ENCODE data around the gene OR51G1.
"Not testable (repeated sequence)": the region's sequence is repeated elsewhere in the genome, so short reads cannot be mapped to it uniquely, and the experiment has no call there.

Gene OR51G1

GRCh38 chr11:4924239-4924638, at the start of gene OR51G1:
OR51G1 (minus strand) TSS chr11:4924339; CDS start chr11:4924339, 0 bp downstream.
- no peak for DNase-seq

GRCh38 chr11:4962816-4963215, 38.7 kb upstream of the OR51G1 start:
- DNase-seq: no peak

GRCh38 chr11:4960877-4961276, 36.7 kb upstream of the OR51G1 start:
- peak in 1 of 2 experiments; percentile 6 for DNase-seq

- no peak for DNase-seq
Observed at GRCh38 chr11:4957396-4957795, 33.3 kb upstream of the OR51G1 start.

GRCh38 chr11:4955613-4956012, 31.5 kb upstream of the OR51G1 start, which contains the start of gene OR51A2:
OR51A2 (minus strand) TSS chr11:4955713; CDS start chr11:4955713, 0 bp downstream.
- not testable (repeated sequence) for DNase-seq

GRCh38 chr11:4947505-4947904, 23.4 kb upstream of the OR51G1 start, which contains the start of gene OR51A4:
OR51A4 (minus strand) TSS chr11:4947605; CDS start chr11:4947100, 505 bp downstream.
- no peak for DNase-seq

GRCh38 chr11:4936745-4937144, 12.6 kb upstream of the OR51G1 start:
- DNase-seq: no peak

- no peak for DNase-seq
Observed at GRCh38 chr11:4932751-4933150, 8.6 kb upstream of the OR51G1 start.

- no peak for DNase-seq
Observed at GRCh38 chr11:4926608-4927007, 2.5 kb upstream of the OR51G1 start.

GRCh38 chr11:4922304-4922703, 1.8 kb downstream of the OR51G1 start:
- no peak for DNase-seq

- no peak for DNase-seq
Observed at GRCh38 chr11:4921796-4922195, 2.3 kb downstream of the OR51G1 start.

- no peak for DNase-seq
Observed at GRCh38 chr11:4919250-4919649, 4.9 kb downstream of the OR51G1 start, which contains the start of gene OR51G2. OR51G2 (minus strand) TSS chr11:4919350; CDS start chr11:4915663, 3,687 bp downstream.

GRCh38 chr11:4916581-4916980, 7.6 kb downstream of the OR51G1 start:
- DNase-seq: no peak

- DNase-seq: no peak
Observed at GRCh38 chr11:4903484-4903883, 20.7 kb downstream of the OR51G1 start, which contains the start of gene OR51A7. OR51A7 (plus strand) TSS chr11:4903783; CDS start chr11:4907370, 3,587 bp downstream.

- DNase-seq: no peak
Observed at GRCh38 chr11:4891996-4892640, 32.0 kb downstream of the OR51G1 start.

- no peak for DNase-seq
Observed at GRCh38 chr11:4890279-4890678, 33.9 kb downstream of the OR51G1 start.

GRCh38 chr11:4887591-4887990, 36.5 kb downstream of the OR51G1 start:
- no peak for DNase-seq

- DNase-seq: no peak
Observed at GRCh38 chr11:4886186-4886585, 38.0 kb downstream of the OR51G1 start.

- DNase-seq: no peak
Observed at GRCh38 chr11:4884361-4884760, 39.8 kb downstream of the OR51G1 start.

GRCh38 chr11:4882543-4882942, 41.6 kb downstream of the OR51G1 start:
- DNase-seq: no peak

- DNase-seq: no peak
Observed at GRCh38 chr11:4881860-4882500, 42.2 kb downstream of the OR51G1 start, which contains the start of gene OR51T1. OR51T1 (plus strand) TSS chr11:4881900; CDS start chr11:4881900, 0 bp downstream.

- no peak for DNase-seq
Observed at GRCh38 chr11:4881188-4881587, 43.0 kb downstream of the OR51G1 start.
